GM10266 (cell line): ENCODE results near the gene PLA2G15.
"Not testable (repeated sequence)": the region's sequence is repeated elsewhere in the genome, so short reads cannot be mapped to it uniquely, and the experiment has no call there.

Experiments used
- DNase-seq: peaks from one replicate; pipeline ENCODE4 v3.0.0; 2012; ENCODE audit errors: extremely low spot score
- CTCF ChIP-seq: IDR thresholded peaks from 2 replicates; pipeline ENCODE4 v1.5.1; 2012; ENCODE audit warnings: mild to moderate bottlenecking, low read depth; ENCODE audit not compliant: control insufficient read depth, insufficient read depth; ENCODE audit errors: missing control alignments

Gene PLA2G15

GRCh38 chr16:68285683-68286082 is 40.5 kb downstream of the PLA2G15 start:
- DNase-seq: no peak
- no peak for TF ChIP-seq CTCF

GRCh38 chr16:68286153-68287074 is 41.2 kb downstream of the PLA2G15 start:
- DNase-seq: peak; percentile 43
- no peak for TF ChIP-seq CTCF

- TF ChIP-seq CTCF: no peak
- no peak for DNase-seq
Observed at GRCh38 chr16:68287276-68288251, 42.4 kb downstream of the PLA2G15 start.

- no peak for TF ChIP-seq CTCF
- no peak for DNase-seq
Observed at GRCh38 chr16:68288252-68288650, 43.1 kb downstream of the PLA2G15 start.

- not testable (repeated sequence) for DNase-seq
Observed at GRCh38 chr16:68288796-68289195, 43.6 kb downstream of the PLA2G15 start.

DNA sequence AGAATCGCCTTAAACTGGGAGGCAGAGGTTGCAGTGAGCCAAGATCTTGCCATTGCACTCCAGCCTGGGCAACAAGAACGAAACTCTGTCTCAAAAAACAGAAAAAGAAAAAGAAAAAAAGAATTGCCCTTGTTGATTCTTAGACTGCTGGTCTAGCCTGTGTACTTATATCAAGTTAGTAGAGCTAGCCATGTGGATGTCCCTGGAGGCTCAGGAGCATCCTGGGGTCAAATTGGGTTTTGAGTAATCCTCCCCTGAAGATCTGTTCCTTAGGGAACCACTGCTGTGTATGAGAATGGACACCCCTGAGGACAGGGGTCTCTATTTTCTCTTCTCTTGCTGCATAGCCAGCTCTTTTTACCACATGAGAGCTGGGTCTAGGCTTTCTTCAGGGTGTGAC is 44.0 kb downstream of the PLA2G15 start:
- no peak for DNase-seq
- TF ChIP-seq CTCF: no peak

- no peak for TF ChIP-seq CTCF
- peak; percentile 88 for DNase-seq
Observed at GRCh38 chr16:68289621-68290329, 44.6 kb downstream of the PLA2G15 start.
